HuH-7 (cell line): ENCODE data around the gene ANKRD24.
"Not testable (repeated sequence)": the region's sequence is repeated elsewhere in the genome, so short reads cannot be mapped to it uniquely, and the experiment has no call there.

Experiments
- DNase-seq: peaks from one replicate; pipeline ENCODE4 v3.0.0; 2011; ENCODE audit warnings: low spot score

The ANKRD24 gene

DNA sequence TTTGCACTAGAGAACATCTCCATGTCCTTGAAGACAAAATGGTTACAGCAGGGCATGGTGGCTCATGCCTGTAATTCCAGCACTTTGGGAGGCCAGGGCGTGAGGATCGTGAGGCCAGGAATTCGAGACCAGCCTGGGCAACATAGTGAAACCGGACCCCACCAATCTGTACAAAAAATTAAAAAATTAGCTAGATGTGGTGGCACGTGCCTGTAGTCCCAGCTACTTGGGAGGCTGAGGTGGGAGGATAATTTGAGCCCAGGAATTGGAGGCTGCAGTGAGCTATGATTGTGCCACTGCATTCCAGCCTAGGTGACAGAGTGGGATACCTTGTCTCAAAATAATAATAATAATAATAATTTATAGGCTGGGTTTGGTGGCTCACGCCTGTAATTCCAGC lies 47.7 kb downstream of the ANKRD24 start:
- DNase-seq: not testable (repeated sequence)

DNA sequence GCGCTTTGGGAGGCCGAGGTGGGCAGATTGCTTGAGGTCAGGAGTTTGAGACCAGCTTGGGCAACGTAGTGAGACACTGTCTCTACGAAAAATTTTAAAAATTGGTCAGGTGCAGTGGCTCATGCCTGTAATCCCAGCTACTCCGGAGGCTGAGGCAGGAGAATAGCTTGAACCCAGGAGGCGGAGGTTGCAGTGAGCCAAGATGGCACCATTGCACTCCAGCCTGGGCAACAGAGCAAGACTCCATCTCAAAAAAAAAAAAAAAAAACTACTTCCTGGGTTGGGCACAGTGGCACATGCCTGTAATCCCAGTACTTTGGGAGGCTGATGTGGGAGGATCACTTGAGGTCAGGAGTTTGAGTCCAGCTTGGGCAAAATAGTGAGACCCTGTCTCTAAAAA lies 49.0 kb downstream of the ANKRD24 start:
- not testable (repeated sequence) for DNase-seq

DNA sequence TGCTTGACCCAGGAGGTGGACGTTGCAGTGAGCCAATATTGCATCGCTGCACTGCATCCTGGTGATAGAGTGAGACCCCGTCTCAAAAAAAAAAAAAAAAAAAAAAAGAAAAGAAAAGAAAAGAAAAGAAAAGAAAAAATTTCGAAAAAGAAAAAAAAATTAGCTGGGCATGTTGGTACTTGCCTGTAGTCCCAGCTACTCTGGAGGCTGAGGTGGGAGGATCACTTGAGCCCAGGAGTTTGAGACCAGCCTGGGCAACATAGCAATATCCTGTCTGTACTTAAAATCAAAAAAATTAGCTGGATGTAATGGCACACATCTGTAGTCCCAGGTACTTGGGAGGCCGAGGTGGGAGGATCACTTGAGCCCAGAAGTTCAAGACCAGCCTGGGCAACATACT lies 49.6 kb downstream of the ANKRD24 start:
- DNase-seq: not testable (repeated sequence)

DNA sequence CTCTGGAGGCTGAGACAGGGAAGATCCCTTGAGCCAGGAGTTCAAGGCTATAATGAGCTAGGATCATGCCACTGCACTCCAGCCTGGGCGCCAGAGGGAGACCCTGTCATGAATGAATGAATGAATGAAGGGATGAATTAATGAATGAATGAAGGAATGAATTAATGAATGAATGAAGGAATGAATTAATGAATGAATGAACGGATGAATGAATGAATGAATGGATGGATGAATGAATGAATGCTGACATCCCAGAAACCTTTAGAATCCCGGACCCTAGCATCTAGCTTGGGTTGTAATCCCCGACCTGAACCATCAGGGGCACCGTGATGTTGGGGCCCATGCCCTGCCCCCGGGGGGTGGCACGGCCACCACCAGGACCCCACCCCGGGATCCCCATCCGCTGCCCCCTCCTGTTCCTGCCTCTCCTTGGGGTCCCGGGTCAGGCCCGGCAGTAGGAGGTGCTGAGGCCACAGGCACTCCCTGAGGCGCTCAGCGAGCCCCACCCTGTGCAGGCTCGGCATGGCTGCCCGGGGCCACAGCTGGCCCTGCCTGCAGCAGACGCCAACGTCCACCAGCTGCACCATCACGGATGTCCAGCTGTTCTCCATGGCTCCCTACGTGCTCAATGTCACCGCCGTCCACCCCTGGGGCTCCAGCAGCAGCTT lies 50.3 kb downstream of the ANKRD24 start:
- no peak for DNase-seq

DNA sequence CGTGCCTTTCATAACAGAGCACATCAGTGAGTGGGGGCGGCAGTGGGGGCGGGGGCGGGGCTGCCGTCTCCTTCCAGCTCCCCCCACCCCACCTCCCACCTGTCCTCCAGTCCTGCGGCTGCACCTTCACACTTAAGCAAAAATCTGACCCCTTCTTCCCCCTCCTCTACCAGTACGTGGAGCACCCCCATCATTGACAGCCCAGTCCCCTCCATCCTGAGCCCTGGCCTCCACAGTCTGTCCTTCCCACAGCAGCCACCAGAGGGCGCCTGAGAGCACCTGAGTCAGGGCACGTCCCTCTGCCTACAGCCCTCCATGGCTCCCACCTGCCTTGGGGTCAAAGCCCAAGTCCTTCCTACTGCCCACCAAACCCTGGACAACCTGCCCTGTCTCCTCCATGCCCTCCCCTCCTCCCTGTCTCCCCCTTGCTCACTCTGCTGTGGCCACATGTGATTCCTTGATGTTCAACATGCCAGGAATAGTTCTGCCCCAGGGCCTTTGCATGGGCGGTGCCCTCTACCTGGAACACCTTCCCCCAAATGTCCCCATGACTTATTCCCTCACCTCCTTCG lies 50.9 kb downstream of the ANKRD24 start:
- DNase-seq: peak; percentile 55

DNA sequence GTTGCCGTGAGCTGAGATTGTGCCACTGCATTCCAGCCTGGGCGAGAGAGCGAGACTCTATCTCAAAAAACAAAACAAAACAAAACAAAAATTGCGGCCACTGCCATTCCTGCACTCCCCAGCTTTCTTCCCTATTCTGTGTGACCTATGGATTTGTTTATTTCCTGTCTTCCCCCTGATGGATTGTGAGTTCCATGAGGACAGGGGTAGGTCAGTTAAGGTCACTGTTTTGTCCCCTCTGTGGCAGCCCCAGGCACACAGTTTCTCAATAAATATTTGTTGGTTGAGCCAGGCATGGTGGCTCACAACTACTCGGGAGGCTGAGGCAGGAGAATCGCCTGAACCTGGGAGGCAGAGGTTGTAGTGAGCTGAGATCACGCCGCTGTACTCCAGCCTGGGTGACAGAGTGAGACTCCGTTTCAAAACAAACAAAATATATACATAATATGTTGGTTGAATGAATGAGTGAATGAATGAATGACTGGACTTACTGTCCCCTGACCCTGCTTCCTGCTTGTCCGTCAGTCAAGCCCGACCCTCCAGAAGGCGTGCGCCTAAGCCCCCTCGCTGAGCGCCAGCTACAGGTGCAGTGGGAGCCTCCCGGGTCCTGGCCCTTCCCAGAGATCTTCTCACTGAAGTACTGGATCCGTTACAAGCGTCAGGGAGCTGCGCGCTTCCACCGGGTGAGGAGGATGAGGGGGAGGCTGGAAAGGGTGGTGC lies 51.8 kb downstream of the ANKRD24 start:
- no peak for DNase-seq

DNA sequence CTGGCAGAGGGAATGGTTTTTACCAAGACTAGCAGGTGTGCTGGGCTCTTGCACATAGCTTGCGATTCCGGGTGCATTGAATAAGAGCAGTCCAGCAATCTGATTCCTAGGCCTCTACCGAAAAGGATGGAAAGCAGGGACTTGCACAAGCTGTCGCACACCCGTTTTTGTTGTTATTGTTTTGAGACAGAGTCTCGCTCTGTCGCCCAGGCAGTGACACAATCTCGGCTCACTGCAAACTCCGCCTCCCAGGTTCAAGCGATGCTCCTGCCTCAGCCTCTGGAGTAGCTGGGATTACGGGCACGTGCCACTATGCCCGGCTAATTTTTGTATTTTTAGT lies 52.3 kb downstream of the ANKRD24 start:
- DNase-seq: no peak

DNA sequence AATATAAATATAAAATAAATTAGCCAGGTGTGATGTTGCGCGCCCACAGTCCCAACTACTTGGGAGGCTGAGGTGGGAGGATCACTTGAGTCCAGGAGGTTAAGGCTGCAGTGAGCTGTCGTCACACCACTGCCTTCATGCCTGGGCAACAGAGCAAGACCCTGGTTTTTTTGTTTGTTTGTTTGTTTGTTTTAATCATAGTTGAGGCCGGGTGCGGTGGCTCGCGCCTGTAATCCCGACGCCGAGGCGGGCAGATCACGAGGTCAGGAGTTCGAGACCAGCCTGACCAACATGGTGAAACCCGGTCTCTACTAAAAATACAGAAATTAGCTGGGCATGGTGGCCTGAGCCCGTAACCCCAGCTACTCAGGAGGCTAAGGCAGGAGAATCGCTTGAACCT lies 55.0 kb downstream of the ANKRD24 start:
- DNase-seq: not testable (repeated sequence)

DNA sequence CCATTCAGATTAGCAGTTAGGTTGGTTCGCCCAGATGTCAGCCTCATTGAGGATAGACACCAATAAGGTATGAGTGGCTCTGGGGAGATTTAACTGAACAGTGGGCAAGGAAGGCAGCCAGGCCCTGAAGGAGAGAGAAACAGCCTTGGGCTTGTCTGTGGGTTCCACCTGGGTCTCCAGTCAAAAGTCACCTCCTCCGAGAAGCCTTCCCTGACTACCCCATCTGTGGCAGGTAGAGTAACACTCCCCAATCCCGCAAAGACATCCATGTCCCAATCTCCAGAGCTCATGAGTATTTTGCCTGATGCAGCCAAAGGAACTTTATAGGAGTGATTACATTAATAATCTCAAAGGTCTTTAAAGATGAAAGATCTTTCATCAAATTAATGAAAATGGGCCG lies 56.3 kb downstream of the ANKRD24 start:
- DNase-seq: no peak

DNA sequence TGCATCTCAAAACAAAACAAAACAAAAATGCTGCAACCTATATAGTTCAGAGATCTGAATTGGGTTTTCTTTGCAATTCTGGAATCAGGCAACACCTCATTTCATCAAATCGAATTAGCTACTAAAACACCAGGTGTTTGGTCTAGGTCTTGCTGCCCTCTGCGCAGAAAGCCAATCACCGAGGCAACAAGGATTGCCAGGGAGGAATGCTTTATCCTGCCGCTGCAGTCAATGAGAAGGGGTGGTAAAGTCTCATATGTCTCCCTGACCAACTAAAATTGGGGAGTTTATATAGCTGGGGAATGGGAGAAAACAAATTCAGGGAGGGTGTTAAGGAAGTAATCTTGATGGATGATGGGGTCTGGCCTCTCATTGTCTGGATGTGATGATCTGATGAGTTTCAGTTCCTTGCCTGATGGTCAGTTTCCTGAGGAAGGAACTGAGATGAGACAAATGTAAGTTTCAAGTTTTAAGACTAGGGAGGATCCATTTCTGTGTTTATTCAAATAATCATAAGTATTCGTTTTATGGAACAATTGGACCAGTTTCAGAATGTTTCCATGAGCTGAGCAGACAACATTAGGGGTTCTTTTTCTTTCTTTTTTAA lies 59.4 kb downstream of the ANKRD24 start:
- no peak for DNase-seq

DNA sequence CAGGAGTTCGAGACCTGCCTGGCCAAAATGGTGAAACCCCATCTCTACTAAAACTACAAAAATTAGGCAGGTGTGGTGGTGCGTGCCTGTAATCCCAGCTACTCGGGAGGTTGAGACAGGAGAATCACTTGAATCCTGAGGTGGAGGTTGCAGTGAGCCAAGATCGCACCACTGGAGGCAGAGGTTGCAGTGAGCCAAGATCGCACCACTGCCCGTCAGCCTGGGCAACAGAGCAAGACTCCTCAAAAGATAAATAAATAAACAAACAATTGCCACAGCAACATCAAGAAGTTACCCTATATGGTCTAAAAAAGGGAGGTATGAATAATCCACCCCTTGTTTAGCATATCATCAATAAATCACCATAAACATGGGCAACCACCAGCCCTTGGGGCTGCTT lies 63.4 kb downstream of the ANKRD24 start:
- DNase-seq: not testable (repeated sequence)

DNA sequence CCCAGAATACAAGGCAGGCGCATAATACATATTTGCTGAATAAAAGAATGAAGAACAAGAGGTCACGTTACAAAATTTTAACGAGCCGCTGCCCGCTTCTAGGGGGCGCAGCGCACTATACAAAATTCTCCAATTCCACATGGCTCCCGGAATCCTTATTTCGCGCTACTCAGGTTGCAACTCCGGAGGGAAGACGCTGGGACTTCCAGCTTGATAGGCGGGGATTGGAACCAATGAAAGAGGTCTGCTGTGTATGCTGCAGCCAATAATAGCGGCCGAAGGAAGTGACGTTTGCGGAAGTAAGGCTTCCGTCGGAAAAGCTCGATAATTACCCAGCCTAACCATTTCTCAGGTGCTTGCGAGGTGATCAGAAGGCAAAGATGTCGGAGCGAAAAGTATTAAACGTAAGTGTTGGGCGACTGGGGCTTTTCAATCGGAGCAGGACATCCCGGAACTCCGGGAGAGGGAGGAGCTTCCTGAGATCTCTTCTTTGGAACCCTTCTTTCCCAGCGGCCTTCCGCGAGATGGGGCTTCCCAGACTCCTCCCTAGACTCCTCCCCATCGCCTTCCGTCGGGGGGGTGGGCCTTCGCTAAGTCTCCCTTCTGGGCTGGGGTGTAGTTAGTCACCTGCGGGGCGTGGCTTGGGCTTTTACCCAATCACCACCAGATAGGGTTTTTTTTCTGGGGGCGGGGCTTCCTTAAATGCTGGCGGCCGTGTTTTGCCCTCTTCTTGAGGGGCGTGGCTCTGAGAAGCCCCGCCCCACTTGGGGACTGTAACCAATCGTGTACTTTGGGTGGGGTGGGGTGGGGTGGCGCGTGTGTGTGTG lies 64.5 kb downstream of the ANKRD24 start, which contains the start of gene YJU2:
YJU2 (plus strand) TSS at position 314 of the 827 bp plus-strand sequence; CDS start at position 381, 67 bp downstream.
- peak; percentile 95 for DNase-seq

DNA sequence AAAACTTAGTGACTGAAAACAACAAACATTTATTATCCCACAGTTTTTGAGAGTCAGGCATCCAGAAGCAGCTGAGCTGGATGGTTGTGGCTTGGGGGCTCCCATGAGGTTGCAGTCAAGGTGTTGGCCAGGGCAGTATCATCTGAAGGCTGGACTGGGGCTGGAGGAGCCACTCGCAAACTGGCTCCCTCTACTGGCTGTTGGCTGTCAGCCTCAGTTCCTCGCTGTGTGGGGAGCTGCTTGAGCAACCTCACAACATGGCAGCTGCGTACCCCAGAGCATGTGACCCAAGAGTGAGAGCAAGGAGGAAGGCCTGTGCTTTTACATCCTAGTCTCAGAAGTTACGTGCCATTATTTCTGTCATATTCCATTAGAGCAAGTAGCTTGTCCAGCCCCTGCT lies 74.1 kb downstream of the ANKRD24 start:
- DNase-seq: no peak

DNA sequence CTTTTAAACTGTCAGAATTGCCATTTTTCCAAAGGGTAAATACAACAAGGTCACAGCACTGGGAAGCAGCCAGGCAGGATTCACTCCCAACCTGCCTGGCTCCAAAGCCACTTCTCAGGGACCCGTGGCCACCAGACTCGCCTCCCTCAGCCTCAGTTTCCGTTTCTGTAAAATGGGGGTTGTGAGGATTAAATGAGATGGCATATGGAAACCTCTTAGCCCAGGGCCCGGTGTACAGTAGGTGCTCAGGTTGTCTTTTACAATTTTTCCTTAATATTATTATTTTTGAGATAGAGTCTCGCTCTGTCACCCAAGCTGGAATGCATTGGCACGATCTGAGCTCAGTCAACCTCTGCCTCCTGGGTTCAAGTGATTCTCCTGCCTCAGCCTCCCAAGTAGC lies 74.5 kb downstream of the ANKRD24 start:
- no peak for DNase-seq

DNA sequence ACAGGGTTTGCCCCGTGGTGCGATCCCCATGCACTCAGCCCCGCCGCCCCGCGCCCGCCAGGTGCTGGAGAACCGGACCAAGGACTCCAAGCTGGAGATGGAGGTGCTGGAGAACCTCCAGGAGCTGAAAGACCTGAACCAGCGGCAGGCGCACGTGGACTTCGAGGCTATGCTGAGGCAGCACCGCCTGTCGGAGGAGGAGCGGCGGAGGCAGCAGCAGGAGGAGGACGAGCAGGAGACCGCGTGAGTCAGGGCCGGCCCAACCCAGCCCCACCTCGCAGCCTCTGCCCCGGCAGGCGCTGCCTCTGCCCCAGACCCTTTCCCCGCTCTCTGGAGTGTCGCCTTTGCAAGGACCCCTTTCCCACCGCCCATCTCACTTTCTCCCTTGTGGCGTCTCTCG lies 75.7 kb downstream of the ANKRD24 start:
- DNase-seq: no peak

DNA sequence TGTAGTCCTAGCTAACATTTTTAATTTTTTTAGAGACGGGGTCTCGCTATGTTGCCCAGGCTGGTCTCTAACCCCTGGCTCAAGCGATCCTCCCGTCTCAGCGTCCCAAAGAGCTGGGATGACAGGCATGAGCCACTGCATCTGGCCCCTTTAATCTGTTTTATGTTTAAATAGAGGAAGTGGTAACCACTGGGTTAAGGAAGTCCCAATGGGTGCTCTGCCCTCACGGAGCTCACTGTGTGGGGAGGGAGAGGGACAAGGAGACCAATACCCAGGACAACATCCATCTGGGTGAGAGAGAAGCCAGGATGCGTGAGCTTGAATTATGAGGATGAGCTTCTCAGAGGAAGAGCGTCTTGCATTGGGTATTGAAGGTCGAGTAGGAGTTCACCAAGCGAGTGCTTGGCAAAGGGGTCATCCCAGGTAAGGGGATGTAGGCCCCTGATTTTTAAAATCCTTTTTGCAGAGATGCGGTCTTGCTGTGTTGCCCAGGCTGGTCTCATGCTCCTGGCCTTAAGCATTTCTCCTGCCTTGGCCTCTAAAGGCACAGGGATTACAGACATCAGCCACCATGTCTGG lies 78.2 kb downstream of the ANKRD24 start:
- no peak for DNase-seq

DNA sequence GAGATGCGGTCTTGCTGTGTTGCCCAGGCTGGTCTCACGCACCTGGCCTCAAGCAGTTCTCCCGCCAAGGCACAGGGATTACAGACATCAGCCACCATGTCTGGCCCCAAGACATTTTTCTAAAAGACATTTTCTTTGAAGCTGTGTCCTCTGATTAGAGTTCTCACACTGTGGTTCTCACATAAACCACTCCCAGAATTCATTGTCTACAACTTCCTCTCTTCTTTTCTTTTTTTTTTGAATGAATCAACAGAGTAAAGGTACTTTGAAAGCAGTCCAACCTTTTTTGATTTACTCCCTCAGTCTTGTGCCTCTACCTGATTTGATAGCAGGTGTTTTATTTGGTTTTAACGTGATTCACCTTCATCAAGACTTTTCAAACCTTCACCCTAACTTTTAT lies 82.3 kb downstream of the ANKRD24 start:
- DNase-seq: no peak

DNA sequence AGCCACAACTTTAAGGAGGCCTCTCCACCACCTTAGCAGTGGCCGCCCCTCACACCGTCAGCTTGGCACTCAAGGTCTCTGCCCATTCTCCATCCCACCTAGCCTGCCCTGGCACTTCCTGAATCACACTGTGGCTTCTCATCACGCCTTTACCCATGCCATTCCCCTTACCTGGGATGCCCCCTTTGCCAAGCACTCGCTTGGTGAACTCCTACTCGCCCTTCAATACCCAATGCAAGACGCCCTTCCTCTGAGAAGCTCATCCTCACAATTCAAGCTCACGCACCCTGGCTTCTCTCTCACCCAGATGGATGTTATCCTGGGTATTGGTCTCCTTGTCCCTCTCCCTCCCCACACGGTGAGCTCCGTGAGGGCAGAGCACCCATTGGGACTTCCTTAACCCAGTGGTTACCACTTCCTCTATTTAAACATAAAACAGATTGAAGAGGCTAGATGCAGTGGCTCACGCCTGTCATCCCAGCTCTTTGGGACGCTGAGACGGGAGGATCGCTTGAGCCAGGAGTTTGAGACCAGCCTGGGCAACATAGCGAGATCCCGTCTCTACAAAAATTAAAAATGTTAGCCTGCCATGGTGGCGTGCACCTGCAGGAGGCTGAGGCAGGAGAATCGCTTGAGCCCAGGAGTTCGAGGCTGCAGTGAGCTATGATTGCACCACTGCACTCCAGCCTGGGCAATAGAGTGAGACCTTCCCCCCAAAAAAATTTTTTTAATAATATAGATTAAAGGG lies 83.9 kb downstream of the ANKRD24 start:
- DNase-seq: no peak

DNA sequence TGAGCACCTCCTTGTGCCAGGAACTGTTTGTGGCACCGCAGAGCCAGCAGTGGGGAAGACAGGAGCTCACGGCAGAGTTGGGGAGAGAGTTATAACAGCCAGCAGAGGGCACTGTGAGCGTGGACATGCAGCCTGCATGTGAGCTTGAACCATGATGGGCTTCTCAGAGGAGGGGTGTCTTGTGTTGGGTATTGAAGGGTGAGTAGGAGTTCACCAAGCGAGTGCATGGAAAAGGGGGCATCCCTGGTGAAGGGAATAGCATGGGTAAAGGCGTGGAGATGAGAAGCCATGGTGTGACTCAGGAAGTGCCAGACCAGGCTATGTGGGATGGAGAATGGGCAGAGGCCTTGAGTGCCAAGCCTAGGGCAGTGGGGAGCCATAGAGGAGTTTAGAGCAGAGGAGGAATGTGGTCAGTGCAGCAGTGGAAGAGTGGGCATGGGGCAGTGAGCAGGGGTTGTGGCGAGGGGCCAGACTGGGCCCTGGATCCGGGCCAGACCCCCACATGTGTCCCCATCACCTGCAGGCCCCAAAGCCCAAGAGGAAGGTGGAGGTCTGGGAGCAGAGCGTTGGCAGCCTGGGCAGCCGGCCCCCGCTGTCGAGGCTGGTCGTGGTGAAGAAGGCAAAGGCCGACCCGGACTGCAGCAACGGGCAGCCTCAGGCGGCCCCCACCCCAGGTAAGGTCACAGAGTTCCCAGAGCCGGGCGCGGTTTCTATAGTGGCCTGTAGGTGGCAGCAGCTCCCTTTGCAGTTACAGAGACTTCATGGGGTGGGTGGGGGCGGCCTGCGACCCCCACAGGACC lies 84.8 kb downstream of the ANKRD24 start:
- peak; percentile 90 for DNase-seq
